Measurements from ENCODE around the gene SORBS2.

- peak; percentile 7 for TF ChIP-seq CTCF (IDR thresholded peaks at IDR 0.05)
- no peak for TF ChIP-seq EZH2 (IDR thresholded peaks at IDR 0.05; ENCODE audit: borderline replicate concordance, insufficient read depth, low read depth, low read length, poor library complexity, severe bottlenecking)
Measured at GRCh38 chr4:185743722-185744487, 68.1 kb downstream of the SORBS2 start.
